OCI-LY3 (cell line): Measurements from ENCODE around the gene NUP98.

ENCODE experiments used
- CTCF ChIP-seq: fragments of 200-600, 300-600 bp; sonication (generic); IDR thresholded peaks from 2 replicates; pipeline ENCODE4 v1.5.1; 2014; ENCODE audit warnings: antibody characterized with exemption, low read length, low read depth
- EZH2phosphoT487 ChIP-seq: fragments of 200-600 bp; shearing (Covaris generic); IDR thresholded peaks from 2 replicates; pipeline ENCODE4 v1.6.1; 2018; ENCODE audit warnings: antibody characterized with exemption, mixed run types, low read depth

DNA sequence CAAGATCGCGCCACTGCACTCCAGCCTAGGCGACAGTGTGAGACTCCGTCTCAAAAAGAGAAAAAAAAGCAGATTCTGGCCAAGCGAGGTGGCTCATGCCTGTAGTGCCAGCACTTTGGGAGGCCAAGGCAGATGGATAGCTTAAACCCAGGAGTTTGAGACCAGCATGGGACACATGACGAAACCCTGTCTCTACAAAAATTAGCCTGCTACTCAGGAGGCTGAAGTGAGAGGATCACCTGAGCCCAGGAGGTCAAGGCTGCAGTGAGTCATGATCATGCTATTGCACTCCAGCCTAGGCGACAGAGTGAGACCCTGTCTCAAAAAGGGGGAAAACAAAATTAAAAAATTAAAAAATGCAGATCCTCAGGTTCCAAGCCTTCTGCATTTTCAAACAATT lies 25.0 kb upstream of the NUP98 start:
- no peak for TF ChIP-seq CTCF
- TF ChIP-seq EZH2phosphoT487, result no peak
